Stimulated activated CD8-positive, alpha-beta memory T cell treated with anti-CD3 and anti-CD28 coated beads, Interleukin-2, amount 100 ng/mL, for 1 hour (primary cell): ENCODE data around the gene WBP2.
A peak's percentile ranks its signal among the peaks of the same experiment; 100 is the strongest.

Source experiments
- DNase-seq, 2 donors: peaks; one replicate each; pipeline ENCODE4 v3.0.0-alpha.2; 2020; ENCODE audit warnings: low read depth in 2 of 2

WBP2 gene

DNA sequence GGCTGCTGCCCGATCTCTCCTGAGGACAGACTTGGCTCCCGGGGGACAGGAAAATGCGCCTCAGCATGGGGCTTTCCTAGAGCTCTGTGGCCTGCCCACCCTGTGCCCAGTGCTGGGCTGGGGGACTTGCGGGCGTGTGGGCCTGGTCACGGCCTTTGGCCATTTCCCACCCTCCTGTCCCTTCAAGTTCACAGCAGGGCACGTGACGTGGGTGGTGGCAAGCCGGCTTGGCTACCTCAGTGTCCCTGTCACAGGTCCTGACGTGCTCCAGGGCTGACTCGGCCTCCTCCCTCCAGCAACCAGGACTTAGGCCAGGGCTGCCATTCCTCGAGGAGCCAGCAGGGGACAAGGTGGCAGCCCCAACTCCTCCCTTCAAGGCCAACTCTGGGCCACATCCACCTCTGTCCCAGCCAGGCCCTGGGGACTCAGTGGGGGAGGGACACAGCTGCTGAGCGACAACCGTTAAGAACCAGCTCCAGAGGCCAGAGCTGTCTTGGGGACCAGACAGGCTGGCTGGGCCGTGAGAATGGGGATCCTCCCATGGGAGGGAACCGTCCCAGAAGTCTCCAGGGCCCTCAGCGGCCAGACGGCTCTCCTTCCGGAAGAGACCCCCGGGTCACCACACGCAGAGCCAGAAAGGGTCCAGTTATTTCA, 9.9 kb downstream of the WBP2 start:
- DNase-seq: no peak

DNA sequence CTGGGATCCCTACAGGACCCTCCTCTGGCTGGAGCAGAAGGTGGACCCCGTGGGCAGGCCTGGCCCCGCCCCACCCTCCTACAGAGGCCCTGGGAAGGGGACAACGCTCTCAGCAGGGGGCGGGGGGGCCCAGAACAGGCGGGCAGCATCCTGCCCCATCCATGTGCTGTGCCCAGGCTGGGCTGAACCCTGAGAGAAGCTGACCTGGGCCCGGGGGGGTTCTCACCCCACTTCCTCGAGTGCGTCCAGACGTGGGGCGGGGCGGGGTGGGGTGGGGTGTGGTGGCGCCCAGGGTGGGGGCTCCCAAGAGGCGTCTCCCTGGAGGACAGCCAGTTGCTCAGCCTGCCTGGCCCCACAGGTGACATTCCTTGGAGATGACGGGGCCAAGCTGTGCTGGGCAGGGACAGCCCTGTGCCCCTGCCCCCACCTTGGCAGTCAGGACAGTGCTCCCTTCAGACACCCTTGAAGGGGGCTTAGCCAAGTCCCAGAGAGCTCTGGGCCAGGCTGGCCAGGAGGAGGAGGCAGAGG, 10.5 kb downstream of the WBP2 start:
- no peak for DNase-seq

DNA sequence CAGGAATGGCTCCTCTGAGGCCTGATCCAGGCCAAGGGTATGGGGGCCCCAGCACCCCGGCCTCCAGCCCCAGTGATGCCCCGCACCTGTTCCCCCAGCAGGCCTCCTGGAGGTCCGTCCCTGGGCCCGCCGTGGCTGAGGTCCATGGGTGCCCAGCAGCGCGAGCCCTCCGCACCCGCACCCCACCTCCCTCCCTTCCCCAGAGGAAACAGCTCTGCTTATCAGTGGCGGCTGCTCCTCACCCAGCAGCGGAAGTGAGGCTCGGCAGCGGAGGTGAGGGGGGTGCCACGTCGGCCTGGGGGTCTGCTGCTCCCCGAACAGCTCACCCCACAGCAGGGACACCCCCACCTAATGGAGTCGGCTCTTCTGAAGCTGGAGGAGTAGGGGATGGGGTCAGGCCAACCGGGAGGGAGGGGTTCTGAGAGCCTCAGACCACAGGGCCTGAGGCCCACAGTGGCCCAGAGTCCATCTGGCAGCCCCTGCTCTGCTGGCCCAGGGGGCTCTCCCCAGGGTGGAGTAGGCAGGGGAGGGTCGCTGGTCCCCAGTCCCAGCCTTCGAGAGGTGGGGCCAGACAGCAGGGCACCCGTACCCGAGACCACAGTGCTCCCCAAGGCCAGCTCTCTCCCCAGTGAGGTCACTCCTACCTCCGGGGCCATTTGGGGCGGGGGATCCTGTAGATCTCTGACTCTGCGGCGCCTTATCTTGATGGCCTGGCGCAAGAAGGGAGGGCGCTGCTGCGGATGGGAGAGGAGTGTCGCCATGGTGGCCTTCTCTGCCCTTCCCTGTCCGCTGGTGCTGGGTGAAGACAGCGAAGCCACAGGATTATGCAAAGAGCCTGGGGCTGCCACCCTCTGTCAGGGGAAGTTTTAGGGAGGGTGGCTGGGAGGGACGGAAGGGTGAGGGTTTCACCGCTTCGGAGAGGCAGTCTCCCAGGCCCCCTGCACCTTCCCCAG, 11.3 kb downstream of the WBP2 start, which contains the start of gene UNC13D:
Gene UNC13D, minus strand, starts transcription at position 828 of the 953 bp plus-strand sequence. Its CDS starts 67 bp downstream, at position 761.
- no peak for DNase-seq

DNA sequence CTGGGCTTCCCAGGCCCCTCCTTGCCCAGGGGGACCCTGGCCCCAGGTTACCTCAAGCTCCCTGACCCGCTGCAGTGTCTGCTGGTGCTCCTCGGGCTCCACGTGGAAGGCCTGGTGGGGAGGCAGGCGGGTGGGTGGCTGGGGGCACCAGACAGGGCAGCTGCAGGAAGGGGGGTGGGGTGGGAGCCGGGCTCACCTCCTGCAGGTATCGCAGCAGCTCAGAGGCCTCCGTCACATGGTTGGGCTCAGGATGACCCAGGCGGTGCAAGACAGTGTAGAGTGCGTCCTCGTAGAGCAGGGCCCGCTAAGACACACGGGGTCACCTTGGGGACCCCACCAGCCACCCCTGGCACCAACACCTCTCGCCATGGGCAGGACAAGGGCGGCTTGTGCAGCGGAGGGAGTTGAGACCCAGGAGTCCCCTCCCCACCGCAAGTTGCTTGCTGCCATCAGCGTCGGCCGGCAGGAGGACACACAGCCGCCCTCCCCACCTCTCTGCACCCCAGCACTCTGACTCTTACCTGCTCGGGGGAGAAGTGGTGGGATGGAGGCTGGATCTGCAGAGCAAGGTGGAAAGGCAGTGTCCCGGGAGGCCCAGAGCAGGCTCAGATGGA, 12.1 kb downstream of the WBP2 start:
- no peak for DNase-seq

DNA sequence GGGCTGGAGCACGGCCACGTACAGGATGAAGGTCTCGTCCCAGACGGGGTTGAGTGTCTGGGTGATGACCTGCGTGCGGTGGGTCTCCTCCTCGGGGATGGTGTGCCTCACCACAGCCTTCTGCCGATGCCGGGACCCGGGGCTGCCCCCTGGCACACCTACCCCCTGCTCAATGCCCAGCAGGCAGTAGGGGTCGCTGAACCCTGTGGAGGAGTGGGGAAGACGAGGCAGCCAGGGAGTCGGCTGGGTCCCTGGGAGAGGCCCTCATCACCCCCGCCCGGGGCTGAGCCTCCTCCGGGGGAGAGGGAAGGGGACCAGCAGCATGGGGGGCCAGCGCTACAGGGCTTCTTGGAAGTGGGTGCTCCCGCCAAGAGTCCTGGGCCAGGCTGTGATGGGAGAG, 12.7 kb downstream of the WBP2 start:
- no peak for DNase-seq

DNA sequence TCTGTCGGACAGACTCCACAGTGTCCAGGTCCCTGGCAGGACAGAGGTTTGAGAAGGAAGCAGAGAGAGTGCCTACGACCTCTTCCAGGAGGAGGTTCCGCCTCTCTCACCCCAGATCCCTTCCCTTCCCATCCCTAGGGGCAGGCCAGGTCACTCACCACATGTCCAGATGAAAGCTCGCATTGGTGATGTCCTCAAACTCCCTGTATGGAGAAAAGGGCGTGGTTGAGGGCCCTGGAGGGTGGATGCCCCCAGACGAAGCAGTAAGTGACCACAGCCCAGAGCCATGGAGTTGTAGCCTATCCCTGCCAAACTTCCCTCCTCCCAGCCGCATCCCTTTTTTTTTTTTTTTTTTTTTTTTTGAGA, 14.4 kb downstream of the WBP2 start:
- DNase-seq: no peak

DNA sequence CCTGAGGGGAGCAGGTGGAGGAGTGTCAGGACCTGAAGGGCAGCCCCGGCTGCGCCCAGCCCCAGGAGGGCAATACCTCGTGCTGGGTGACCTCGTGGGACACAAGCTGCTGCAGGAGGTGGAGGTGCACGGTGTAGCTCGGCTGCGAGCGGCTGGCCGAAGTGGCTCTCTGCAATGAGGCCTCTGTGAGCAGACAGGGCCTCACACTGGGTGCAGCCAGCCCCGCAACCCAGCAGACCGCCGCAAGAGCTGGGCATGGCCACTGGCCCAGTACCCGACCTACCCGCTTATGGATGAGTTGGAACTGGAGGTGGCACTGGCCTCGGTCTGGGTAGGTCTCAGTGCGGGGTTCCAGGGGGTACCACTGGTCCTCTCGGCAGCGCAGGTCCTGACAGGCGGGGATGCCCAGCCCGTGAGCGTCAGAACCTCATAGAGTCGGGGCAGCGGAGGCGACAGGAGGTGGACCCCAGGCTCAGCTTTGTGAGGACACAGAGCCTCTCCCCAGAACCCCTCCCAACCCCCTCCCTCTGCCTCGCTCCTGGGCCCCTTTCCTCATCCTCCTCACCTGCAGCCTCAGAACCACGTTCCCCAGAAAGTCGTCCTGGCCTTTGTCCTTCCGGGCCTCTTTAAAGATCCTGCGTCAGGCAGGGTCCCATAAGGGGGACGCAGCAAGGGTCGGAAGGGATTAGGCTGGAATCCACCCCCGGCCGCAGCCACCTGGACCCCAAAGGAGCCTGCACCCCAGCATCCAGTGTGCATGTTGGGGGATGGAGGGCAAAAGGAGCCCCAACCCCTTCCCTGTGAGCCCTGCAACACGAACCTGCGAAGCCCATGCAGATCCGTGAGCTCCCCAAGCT, 15.0 kb downstream of the WBP2 start:
- DNase-seq: no peak

DNA sequence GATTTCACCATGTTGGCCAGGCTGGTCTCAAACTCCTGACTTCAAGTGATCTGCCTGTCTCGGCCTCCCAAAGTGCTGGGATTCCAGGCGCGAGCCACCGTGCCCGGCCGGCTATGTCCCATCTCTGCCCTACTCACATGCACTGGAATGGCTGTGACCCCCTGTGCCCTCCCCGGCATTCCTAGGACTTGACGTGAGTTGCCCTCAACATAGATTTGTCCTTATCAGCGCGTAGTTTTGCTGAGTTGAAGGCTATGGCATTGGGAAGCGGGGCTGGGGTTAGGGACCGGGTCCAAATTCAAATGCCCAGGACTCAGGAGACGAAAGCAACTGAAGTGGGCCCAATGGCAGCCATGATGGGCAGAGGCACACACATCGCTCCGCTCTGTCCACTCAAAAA, 16.7 kb downstream of the WBP2 start:
- DNase-seq: no peak

DNA sequence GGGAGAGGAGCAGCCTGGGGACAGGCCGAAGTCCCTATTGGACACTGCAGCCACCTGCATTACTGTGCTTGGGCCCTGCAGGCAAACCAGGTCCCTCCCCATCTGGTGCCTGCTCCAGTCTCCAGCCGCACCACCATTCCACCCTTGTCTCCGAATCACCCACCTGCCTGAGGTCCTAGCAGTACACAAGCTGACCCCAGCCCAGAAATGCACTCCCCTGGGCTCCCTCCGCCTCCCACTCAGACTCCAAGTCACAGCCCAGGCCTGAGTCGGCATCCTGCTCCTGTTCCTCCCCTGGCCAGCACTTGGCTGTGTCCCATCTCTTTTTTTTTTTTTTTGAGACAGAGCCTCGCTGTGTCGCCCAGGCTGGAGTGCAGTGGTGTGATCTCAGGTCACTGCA, 17.2 kb downstream of the WBP2 start:
- DNase-seq: no peak

DNA sequence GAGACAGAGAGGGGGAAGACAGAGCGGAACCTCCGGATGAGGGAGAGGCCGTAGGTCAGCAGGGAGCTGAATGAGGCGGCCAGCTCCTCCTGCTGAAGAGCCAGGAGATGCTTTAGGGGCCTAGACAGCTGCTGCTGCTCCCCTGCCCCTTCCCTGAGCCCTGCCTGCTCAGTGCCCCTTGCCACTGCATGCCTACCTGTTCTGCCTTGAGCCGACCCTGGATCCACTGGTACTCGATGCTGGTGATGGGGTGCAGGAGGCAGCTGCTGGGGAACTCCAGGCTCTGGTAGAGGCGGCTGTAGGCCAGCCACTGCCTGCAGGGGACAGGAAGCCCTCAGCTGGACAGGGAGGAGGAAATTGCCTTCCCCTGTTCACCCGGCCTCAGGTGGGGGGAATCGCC, 18.5 kb downstream of the WBP2 start:
- DNase-seq: no peak

DNA sequence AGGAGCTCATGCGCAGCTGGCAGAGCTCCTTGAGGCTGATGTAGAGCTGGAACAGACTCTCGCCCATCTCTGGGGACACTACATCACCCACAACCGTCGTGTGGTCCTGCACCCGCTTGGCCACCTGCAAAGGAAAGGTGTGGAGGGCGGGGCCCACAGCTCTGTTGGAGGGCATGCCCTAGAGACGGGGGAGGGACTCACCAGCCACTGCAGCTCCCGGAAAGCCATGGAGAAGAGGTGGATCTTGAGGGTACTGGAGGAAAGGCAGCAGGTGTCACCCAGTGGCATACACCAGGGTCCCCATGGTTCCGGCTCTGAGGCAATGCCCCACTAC, 19.5 kb downstream of the WBP2 start:
- no peak for DNase-seq

DNA sequence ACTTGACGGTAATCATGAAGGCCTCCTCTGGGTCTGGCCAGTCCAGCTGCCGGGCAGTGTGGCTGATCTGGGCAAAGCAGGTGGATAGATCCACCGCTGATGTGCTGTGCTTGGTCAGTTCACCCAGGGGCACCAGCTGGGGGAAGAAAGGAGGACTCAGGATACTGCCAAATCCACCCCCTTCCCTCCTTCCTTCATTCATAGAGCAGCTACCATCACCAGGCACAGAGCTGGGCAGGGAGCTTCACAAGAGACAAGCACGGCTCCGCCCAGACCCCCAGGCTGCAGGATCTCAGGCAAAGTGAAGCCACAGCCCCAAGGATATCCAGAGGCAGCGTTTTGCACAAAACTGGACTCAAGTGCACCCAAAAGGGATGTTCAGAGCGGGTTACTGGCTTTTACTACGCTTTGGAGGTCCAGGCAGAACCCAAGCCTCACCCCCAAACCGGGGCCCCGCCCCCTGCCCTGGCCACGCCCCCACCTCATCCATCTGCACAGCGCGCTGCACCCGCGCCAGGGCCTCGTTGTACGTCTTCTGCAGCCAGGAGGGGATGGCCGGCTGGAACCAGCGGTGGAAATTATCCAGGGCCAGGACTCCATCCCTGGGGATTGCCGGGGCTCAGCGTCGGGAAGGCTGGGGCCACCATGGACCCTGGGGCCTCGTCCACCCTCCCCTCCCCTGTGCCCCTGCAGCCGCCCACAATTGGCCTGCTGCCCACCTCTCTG, 20.0 kb downstream of the WBP2 start:
- no peak for DNase-seq

DNA sequence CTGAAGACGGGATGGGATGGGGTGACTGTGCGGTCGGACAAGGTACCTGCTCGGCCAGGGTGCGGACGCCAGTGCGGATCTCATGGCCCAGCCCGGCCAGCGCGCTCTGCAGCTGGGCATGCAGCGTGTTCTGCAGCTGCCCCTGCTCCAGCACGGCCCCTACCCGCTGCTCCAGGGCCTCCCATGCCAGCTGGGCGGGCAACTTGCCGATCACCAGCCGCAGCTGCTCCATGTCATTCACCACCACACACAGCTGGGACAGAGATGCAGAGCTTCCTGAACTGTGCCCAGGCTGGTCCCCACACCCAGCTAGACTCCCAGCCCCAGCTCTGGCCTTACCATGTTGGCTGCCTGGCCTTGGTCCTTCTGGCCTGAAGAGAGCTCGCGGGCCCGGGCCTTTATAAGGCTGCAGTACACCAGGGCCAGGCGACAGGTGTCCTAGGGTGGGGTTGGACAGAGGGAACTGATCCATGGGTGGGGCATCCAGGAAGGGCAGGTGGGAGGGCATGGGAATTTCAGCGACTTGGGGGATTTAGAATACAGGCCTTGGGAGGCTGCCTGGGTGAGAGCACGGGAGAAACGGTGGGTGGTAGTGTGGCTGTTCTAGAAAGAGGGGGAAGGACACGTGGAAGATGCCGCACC, 20.7 kb downstream of the WBP2 start:
- DNase-seq: no peak

DNA sequence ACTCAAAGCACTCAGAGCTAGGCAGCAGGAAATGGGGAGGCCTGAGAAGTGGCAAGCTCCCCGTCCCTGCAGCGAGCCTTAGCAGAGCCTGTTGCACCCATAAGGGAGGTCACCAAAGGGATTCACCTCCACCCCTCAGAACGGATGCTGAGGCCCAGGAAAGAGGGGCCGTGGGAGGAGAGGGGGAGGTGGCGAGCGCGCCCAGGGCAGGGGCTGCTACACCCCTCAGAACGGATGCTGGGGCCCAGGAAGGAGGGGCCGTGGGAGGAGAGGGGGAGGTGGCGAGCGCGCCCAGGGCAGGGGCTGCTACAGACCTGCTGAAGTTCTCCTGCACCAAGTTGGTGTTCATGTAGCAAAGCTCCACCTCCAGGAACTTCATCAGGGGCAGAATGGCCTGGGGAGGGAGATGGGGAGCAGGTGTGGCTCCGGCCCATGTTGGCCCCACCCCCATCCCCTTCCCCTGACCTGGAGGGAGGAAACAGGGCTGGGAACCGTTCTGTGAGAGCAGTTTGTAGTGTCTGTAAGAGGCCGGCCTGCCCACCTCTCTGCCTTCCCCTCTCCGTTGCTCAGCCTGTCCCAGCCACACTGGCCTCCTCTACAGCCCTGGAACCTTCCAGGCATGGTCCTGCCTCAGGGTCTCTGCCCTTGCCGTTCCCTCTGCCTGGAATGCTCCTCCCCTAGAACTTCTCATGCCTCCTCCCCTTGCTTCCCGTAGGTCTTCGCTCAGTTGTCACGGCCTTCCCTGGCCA, 22.3 kb downstream of the WBP2 start:
- DNase-seq: no peak

DNA sequence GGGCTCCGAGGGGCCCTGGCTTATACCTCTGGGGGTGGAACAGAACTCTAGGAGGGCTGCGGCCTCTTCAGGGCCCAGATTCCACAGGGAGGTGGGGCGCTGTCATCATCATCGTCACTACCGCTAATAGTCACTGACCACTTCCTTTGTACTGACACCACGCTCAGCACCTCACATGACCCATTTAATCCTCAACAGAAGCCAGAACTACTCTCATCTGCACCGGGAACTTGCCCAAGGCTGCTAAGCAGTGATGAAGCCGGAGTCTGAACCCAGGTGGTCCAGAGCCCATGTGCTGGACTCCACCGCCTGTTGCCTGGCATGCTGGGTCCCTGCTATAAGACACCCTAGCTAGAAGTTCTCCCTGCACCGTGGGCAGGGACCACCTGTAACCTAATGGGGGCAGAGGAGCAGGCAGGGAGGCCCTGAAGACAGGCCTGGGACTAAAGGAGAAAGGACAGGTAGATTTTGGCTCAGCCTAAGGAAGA, 22.9 kb downstream of the WBP2 start:
- peak in 1 of 2 donors; percentile 46 for DNase-seq

DNA sequence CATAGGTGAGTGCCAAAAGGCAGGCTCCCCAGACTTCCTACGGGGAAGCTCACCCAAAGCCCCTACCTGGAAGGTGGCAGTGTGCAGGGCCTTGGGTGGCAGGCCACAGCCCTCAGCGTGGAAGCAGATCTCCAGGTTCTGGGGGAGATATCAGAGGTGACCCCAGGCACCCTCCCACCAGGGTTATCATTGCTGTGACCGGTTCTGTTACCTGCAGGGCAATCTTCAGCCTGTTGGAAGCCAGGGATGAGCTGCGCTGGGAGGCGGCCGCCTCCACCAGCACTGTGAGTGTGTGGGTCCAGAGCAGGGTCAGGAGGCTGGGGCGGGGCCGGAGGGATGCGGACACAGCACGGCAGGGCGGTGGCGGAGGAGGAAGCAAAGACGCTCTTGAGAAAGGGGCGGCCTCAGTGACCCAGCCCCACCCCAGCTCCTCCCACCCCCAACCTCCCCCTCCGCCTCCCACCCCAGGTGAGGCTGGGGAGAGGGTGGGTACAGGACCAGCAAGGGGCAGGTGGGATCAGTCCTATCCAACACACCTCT, 24.0 kb downstream of the WBP2 start:
- no peak for DNase-seq

DNA sequence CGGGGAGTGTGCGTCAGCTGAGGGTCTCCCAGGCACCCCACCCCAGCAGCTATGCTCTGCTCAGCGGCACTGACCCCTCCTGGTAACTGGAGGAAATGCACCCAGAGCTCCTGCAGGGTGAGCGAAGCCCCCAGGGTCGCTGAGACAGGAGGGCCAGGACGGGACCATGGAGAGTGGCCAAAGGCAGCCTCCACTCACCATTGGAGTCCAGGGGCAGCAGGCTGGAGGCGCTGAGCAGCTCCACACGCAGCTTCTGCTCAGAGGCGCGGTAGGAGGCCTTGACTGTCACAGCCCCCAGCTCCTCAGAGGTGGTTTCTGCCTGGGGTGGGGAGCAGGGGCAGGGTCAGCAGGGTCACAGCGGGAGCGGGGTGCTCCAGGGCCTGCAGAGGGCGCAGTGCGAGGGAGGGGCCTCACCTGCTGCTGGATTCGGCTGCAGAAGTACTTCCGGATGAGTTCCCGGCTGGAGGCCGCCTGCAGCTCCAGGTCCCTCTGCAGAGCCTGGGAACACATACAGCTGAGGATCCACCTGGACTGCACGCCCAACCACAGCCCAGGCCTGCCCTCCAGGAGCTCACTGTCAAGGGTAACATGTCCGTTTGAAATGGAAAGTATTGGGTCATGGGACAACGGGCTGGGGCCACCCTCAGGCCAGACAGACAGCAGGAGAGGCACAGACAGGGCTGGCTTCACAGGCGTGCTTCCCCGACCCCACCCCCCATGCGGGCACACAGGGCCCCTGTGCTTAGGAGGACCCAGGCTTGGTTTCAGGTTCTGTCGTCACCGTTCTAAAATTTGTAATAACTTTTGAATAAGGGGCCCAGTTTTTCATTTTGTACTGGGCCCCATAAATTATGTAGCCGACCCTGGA, 24.7 kb downstream of the WBP2 start:
- DNase-seq: no peak

DNA sequence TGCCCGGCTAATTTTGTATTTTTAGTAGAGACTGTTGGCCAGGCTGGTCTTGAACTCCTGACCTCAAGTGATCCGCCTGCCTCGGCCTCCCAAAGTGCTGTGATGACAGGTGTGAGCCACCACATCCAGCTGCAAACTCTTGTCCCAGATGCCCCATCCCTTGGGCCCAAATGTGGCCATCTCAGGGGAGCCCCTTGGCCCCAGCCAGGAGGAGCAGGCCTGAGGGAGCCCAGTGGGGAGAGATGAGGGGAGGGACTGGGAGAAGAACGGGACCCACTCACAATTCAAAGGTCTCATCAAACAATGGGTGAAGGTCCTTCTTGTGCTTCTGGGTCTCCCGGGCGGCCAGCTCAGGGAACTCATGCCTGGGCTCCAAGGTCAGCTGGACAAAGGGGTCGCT, 25.4 kb downstream of the WBP2 start:
- DNase-seq: no peak
